CD8-positive, alpha-beta memory T cell (primary cell): ENCODE results near the gene CD300LD. TPM values are rescaled to one million over a fixed set of nuclear protein-coding genes. Genes with fewer than 3 reads are reported as not detected.

ENCODE experiments used
- CTCF ChIA-PET: fragments of 350-600 bp; sonication (Branson Sonifier 250); formaldehyde crosslinking; loops from one replicate; lab custom pipeline; 2021; ENCODE audit warnings: antibody characterized with exemption; lab: Charles Lee
- POLR2A ChIA-PET: fragments of 350-600 bp; sonication (Branson Sonifier 250); formaldehyde crosslinking; loops from one replicate; lab custom pipeline; 2021; ENCODE audit warnings: antibody characterized with exemption; lab: Charles Lee
- DNase-seq, 5 donors: peaks; one replicate each; pipeline versions ENCODE4 v3.0.0 to v3.0.0-alpha.2; 2020 to 2022; ENCODE audit warnings: mixed read lengths in 1 of 5
- H3K27ac ChIP-seq: one replicate; pipeline ENCODE4 v1.7.0; 2013; ENCODE audit warnings: low read depth, mild to moderate bottlenecking, low read length, moderate library complexity
- H3K27me3 ChIP-seq: 2 replicates; pipeline ENCODE4 v1.7.0; 2013; ENCODE audit warnings: low read length, mild to moderate bottlenecking; ENCODE audit not compliant: insufficient read depth, poor library complexity, severe bottlenecking
- H3K36me3 ChIP-seq: 2 replicates; pipeline ENCODE4 v1.7.0; 2013; ENCODE audit warnings: mild to moderate bottlenecking, low read length, moderate library complexity; ENCODE audit not compliant: insufficient read depth
- H3K4me1 ChIP-seq: 2 replicates; pipeline ENCODE4 v1.7.0; 2013; ENCODE audit warnings: mild to moderate bottlenecking, low read length, moderate library complexity; ENCODE audit not compliant: insufficient read depth
- H3K4me3 ChIP-seq: 2 replicates; pipeline ENCODE4 v1.7.0; 2013; ENCODE audit warnings: mild to moderate bottlenecking, low read length
- H3K9me3 ChIP-seq: 2 replicates; pipeline ENCODE4 v1.7.0; 2013; ENCODE audit warnings: mild to moderate bottlenecking, low read length
- H3K27ac Mint-ChIP-seq, 8 donors: one replicate each; pipeline ENCODE4 v1.8.0; 2020 to 2021; ENCODE audit warnings: mixed read lengths in 8 of 8, mild to moderate bottlenecking in 6 of 8, inconsistent platforms in 3 of 8, moderate library complexity in 3 of 8
- H3K27me3 Mint-ChIP-seq, 2 donors: one replicate each; pipeline ENCODE4 v1.8.0; 2020 to 2021; ENCODE audit warnings: mixed read lengths in 2 of 2, mild to moderate bottlenecking in 1 of 2, moderate library complexity in 1 of 2
- H3K36me3 Mint-ChIP-seq, 3 donors: one replicate each; pipeline ENCODE4 v1.8.0; 2020 to 2021; ENCODE audit warnings: mixed read lengths in 3 of 3, inconsistent platforms in 1 of 3, mild to moderate bottlenecking in 1 of 3
- H3K4me1 Mint-ChIP-seq, 3 donors: one replicate each; pipeline ENCODE4 v1.8.0; 2020 to 2021; ENCODE audit warnings: mixed read lengths in 3 of 3, inconsistent platforms in 1 of 3, mild to moderate bottlenecking in 1 of 3
- H3K4me3 Mint-ChIP-seq, 7 donors: one replicate each; pipeline ENCODE4 v1.8.0; 2020 to 2021; ENCODE audit warnings: mixed read lengths in 7 of 7, mild to moderate bottlenecking in 6 of 7, moderate library complexity in 4 of 7, inconsistent platforms in 2 of 7
- H3K9me3 Mint-ChIP-seq, 5 donors: one replicate each; pipeline ENCODE4 v1.8.0; 2020 to 2022; ENCODE audit warnings: mixed read lengths in 5 of 5, mild to moderate bottlenecking in 3 of 5, moderate library complexity in 2 of 5, inconsistent platforms in 1 of 5
- polyA plus RNA-seq: library from polyadenylated mRNA; unstranded; fragments of 300-500 nt; fragmentation: Illumina TruSeq; gene quantifications from one replicate; pipeline ENCODE4 v1.2.3, GENCODE V29; 2021
- total RNA-seq, 2 experiments: library from RNA; stranded (reverse); gene quantifications; one replicate each; pipeline ENCODE4 v1.2.3, GENCODE V29; 2021

CD300LD gene
- total and polyA plus RNA-seq, 3 experiments from 2014 or later, result not detected

- no peaks in the 10 kb centered on the region for H3K9me3 ChIP-seq
- no peaks in the 10 kb centered on the region for H3K36me3 ChIP-seq
- H3K4me1 ChIP-seq, result no peaks in the 10 kb centered on the region
- no peak overlapping the region for H3K27ac Mint-ChIP-seq
- H3K9me3 Mint-ChIP-seq, result no peaks in the 10 kb centered on the region
- ChIA-PET CTCF (no interaction called here), POLR2A (no interaction called here)
- H3K4me1 Mint-ChIP-seq, result peaks cover 0 to 4% (median 0%) of the 10 kb centered on the region in 3 donors
- DNase-seq, result no peak
- H3K27me3 Mint-ChIP-seq, result peaks cover 9 to 25% of the 10 kb centered on the region in 2 donors
- no peaks in the 10 kb centered on the region for H3K27me3 ChIP-seq
- H3K27ac ChIP-seq, result no peak overlapping the region
- H3K36me3 Mint-ChIP-seq, result no peaks in the 10 kb centered on the region
- H3K4me3 ChIP-seq, result no peak overlapping the region
- H3K4me3 Mint-ChIP-seq, result peak overlapping the region in 1 of 7 donors; percentile 23
Observed at GRCh38 chr17:74544991-74545842, 46.9 kb downstream of the CD300LD start.

DNA sequence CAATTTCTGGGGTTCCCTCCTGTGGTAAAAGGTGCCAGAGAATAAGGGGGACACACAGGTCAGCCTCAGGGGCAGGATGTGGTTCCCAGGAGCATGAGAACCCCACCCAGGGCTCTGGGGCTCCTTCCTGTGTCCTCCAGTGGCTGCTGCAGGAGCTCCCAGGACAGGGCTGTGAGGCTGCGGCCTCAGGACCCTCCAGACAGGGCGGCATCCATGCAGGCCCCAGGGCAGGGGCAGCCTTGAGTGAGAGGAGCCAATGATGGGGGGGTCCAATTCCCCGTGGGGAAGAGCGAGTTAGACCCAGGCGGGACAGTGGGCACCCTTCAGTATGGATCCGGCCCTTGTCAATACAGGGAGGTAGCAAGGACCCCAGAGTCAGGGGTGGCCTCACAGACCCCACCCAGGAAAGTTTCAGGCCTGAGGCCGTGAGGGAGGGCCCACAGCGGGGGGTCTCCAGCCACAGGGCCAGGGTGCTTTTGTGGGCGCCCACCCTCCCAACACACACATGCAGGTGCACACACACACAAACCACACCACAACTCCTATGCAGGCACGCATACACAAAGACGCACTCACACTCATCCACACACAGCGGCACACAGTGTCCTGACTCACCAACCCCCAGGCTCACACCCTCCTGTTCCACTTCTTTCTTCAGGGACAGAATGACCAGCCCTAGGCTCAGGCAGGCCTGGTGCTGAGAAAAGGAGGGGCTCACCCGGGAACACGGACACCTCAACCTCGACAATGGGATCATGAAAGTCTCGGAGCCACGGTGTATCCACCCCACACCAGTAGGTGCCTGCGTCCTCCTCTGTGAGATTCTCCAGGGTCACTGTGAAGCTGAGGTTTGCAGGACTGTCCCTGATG, 48.0 kb downstream of the CD300LD start:
- no peak overlapping the region for H3K27ac Mint-ChIP-seq
- Histone ChIP-seq H3K36me3 (no peaks in the 10 kb centered on the region), H3K4me3 (no peak overlapping the region), H3K27ac (no peak overlapping the region), H3K9me3 (no peaks in the 10 kb centered on the region), H3K27me3 (no peaks in the 10 kb centered on the region), H3K4me1 (no peaks in the 10 kb centered on the region)
- peaks cover 0 to 4% (median 0%) of the 10 kb centered on the region in 3 donors for H3K4me1 Mint-ChIP-seq
- CTCF ChIA-PET, result no interaction called here
- H3K4me3 Mint-ChIP-seq, result no peak overlapping the region
- POLR2A ChIA-PET, result no interaction called here
- no peaks in the 10 kb centered on the region for H3K36me3 Mint-ChIP-seq
- H3K9me3 Mint-ChIP-seq, result no peaks in the 10 kb centered on the region
- H3K27me3 Mint-ChIP-seq, result peaks cover 15 to 22% of the 10 kb centered on the region in 2 donors
- no peak for DNase-seq

DNA sequence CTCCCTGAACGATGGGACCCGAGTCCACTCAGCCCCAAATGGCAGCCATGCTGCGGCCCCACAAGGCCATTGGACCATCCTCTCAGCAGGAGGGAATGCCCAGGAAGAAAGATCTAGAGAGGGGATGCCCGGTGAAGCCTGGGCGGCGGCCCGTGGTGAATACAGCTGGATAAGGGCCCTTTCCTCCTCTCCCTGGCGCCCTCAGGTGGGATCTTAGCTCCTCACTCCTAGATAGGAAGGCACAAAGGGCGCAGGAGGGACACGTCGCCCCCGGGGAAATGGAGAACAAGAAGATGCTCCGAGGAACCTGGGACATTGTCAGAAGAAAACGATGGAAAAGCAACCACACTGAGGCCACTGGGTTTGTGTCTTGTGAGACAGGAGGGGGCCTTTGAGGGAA, 48.7 kb downstream of the CD300LD start:
- peaks cover 14 to 18% of the 10 kb centered on the region in 2 donors for H3K27me3 Mint-ChIP-seq
- H3K36me3 ChIP-seq, result no peaks in the 10 kb centered on the region
- no peak for DNase-seq
- H3K27ac Mint-ChIP-seq, result no peak overlapping the region
- no peaks in the 10 kb centered on the region for H3K9me3 Mint-ChIP-seq
- H3K27me3 ChIP-seq, result no peaks in the 10 kb centered on the region
- CTCF ChIA-PET, result no interaction called here
- POLR2A ChIA-PET, result no interaction called here
- H3K4me3 Mint-ChIP-seq, result no peak overlapping the region
- no peak overlapping the region for H3K27ac ChIP-seq
- H3K4me3 ChIP-seq, result no peak overlapping the region
- no peaks in the 10 kb centered on the region for H3K9me3 ChIP-seq
- H3K4me1 ChIP-seq, result no peaks in the 10 kb centered on the region
- no peaks in the 10 kb centered on the region for H3K36me3 Mint-ChIP-seq
- H3K4me1 Mint-ChIP-seq, result peaks cover 0 to 4% (median 0%) of the 10 kb centered on the region in 3 donors

GRCh38 chr17:74542727-74543383, 49.2 kb downstream of the CD300LD start:
- no peak overlapping the region for H3K4me3 ChIP-seq
- no peak overlapping the region for H3K27ac ChIP-seq
- no peak overlapping the region for H3K4me3 Mint-ChIP-seq
- no peaks in the 10 kb centered on the region for H3K9me3 Mint-ChIP-seq
- H3K36me3 ChIP-seq, result no peaks in the 10 kb centered on the region
- no peaks in the 10 kb centered on the region for H3K27me3 ChIP-seq
- H3K27ac Mint-ChIP-seq, result peak overlapping the region in 1 of 8 donors; percentile 3
- H3K27me3 Mint-ChIP-seq, result peaks cover 14 to 18% of the 10 kb centered on the region in 2 donors
- no peaks in the 10 kb centered on the region for H3K9me3 ChIP-seq
- CTCF ChIA-PET, result no interaction called here
- POLR2A ChIA-PET, result no interaction called here
- H3K4me1 Mint-ChIP-seq, result peaks cover 0 to under 1% (median 0%) of the 10 kb centered on the region in 3 donors
- H3K4me1 ChIP-seq, result no peaks in the 10 kb centered on the region
- no peaks in the 10 kb centered on the region for H3K36me3 Mint-ChIP-seq
- no peak for DNase-seq

DNA sequence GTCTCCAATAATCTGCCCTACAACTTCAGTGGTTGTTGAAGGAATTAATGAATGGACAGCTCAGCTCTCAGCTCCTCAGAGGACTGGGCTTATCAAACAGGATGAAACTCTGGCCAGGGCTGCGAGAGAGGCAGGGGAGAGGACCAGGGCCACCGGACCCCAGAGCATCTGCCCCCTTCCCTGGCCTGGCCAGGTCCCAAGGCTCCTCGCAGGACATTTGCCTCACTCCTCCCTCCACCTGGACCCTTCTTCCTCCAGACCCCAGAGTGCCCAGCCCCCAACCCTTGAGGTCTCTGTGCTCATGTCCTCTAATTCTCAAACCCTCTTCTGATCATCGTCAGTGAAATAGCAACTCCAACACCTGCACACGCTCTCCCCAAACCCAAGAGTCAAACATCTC, 49.9 kb downstream of the CD300LD start:
- Mint-ChIP-seq H3K4me3 (no peak overlapping the region), H3K9me3 (no peaks in the 10 kb centered on the region), H3K27ac (peak overlapping the region in 1 of 8 donors; percentile 28), H3K4me1 (no peaks in the 10 kb centered on the region), H3K36me3 (no peaks in the 10 kb centered on the region), H3K27me3 (peaks cover 16 to 18% of the 10 kb centered on the region in 2 donors)
- Histone ChIP-seq H3K4me1 (no peaks in the 10 kb centered on the region), H3K9me3 (no peaks in the 10 kb centered on the region), H3K36me3 (no peaks in the 10 kb centered on the region), H3K4me3 (no peak overlapping the region), H3K27ac (no peak overlapping the region), H3K27me3 (no peaks in the 10 kb centered on the region)
- ChIA-PET POLR2A (no interaction called here), CTCF (no interaction called here)
- no peak for DNase-seq

DNA sequence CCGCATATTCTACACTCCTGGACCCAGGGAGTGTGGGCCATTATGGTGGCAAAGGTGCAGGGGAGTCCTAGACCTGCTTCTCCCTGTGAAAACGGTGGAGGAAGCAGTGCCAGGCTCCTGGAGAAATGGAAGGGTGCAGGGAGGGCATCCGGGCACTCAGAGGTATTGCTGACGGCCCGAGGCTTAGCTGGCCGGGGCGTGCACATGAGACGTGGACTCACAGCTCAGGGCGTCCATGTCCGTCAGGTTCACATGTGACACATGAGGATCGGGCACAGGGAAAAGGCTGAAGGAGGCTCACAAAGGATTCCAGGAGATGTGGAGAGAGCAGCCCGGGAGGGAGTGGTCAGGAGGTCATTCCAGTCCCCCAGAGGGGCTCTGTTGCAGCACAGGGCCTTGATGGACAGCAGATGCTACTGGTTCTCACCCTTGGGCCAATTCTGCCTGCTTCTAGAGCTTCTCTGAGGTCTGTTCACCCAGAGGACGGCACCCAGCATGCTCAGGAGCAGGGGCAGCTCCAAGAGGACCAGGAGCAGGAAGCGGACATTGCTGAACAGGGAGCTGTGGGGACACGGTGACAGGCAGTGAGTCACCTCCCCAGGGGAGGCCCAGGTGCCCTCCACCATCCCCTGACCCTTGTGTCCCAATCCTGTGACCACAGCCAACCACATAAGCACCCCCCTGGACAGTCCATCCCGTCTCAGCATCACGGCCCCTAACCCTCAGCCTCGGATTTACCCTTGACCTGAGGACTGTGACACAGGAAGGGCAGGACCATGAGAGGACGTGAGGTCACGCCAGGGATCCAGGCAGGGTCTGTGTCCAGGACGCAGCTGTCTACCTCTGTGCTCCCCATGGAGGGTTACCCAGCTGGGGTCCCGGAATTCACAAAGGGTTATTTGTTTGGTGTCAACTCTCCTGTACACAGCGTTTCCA, 50.6 kb downstream of the CD300LD start:
- ChIA-PET POLR2A (no interaction called here), CTCF (no interaction called here)
- H3K36me3 ChIP-seq, result no peaks in the 10 kb centered on the region
- no peak for DNase-seq
- Mint-ChIP-seq H3K9me3 (no peaks in the 10 kb centered on the region), H3K27me3 (peaks cover 16 to 18% of the 10 kb centered on the region in 2 donors), H3K4me3 (no peak overlapping the region), H3K4me1 (no peaks in the 10 kb centered on the region), H3K27ac (no peak overlapping the region), H3K36me3 (no peaks in the 10 kb centered on the region)
- no peaks in the 10 kb centered on the region for H3K4me1 ChIP-seq
- no peaks in the 10 kb centered on the region for H3K27me3 ChIP-seq
- no peaks in the 10 kb centered on the region for H3K9me3 ChIP-seq
- no peak overlapping the region for H3K27ac ChIP-seq
- H3K4me3 ChIP-seq, result no peak overlapping the region

- ChIA-PET CTCF (no interaction called here), POLR2A (no interaction called here)
- no peaks in the 10 kb centered on the region for H3K4me1 ChIP-seq
- H3K27me3 Mint-ChIP-seq, result peaks cover 17 to 29% of the 10 kb centered on the region in 2 donors
- no peaks in the 10 kb centered on the region for H3K9me3 ChIP-seq
- H3K4me1 Mint-ChIP-seq, result no peaks in the 10 kb centered on the region
- H3K27ac ChIP-seq, result no peak overlapping the region
- no peak overlapping the region for H3K27ac Mint-ChIP-seq
- H3K36me3 ChIP-seq, result no peaks in the 10 kb centered on the region
- peaks cover 1% of the 10 kb centered on the region for H3K27me3 ChIP-seq
- no peaks in the 10 kb centered on the region for H3K36me3 Mint-ChIP-seq
- no peak overlapping the region for H3K4me3 Mint-ChIP-seq
- H3K9me3 Mint-ChIP-seq, result no peaks in the 10 kb centered on the region
- no peak overlapping the region for H3K4me3 ChIP-seq
- DNase-seq, result no peak
Observed at GRCh38 chr17:74539281-74539820, 52.7 kb downstream of the CD300LD start.
